Esophagus muscularis mucosa (tissue), 4 donors: Measurements from ENCODE around the gene AKT3. TPM values are rescaled to one million over a fixed set of nuclear protein-coding genes. Genes with fewer than 3 reads are reported as not detected.
A peak's percentile ranks its signal among the peaks of the same experiment; 100 is the strongest.

Experiments used
- DNase-seq: peaks from one replicate; pipeline ENCODE4 v3.0.0-alpha.2; 2017; ENCODE audit errors: extremely low spot score
- H3K27ac ChIP-seq, 4 donors: fragments of 200-600 bp; sonication (generic); replicated peaks in 1 of 4; 1 replicate in 3 of 4; 2 replicates in 1 of 4; pipeline ENCODE4 v1.5.1; 2016 to 2019; ENCODE audit warnings: mild to moderate bottlenecking in 1 of 4
- H3K27me3 ChIP-seq, 4 donors: fragments of 200-600 bp; sonication (generic); one replicate each; pipeline versions ENCODE4 v1.5.1 to v1.6.0; 2016 to 2019
- H3K36me3 ChIP-seq, 4 donors: fragments of 200-600 bp; sonication (generic); one replicate each; pipeline ENCODE4 v1.5.1; 2016 to 2019
- H3K4me1 ChIP-seq, 4 donors: fragments of 200-600 bp; sonication (generic); one replicate each; pipeline ENCODE4 v1.5.1; 2016 to 2019
- H3K4me3 ChIP-seq, 4 donors: fragments of 200-600 bp; sonication (generic); 1 replicate in 2 of 4; 2 replicates in 2 of 4; pipeline ENCODE4 v1.5.1; 2016 to 2019; ENCODE audit warnings: mild to moderate bottlenecking in 4 of 4, moderate library complexity in 1 of 4
- H3K9me3 ChIP-seq, 4 donors: fragments of 200-600 bp; sonication (generic); 1 replicate in 3 of 4; 2 replicates in 1 of 4; pipeline ENCODE4 v1.5.1; 2016 to 2019
- CTCF ChIP-seq, 3 experiments: fragments of 200-600 bp in 2 of 3; fragments of 450-650 bp in 1 of 3; sonication (generic) in 2 of 3; IDR thresholded peaks; one replicate each; pipeline ENCODE4 v1.5.1; 2017 to 2019; ENCODE audit warnings: antibody characterized with exemption in 3 of 3, mild to moderate bottlenecking in 2 of 3, moderate library complexity in 1 of 3
- EP300 ChIP-seq: sonication (generic); formaldehyde crosslinking; IDR thresholded peaks from one replicate; pipeline ENCODE4 v1.6.1; 2017; ENCODE audit warnings: antibody characterized with exemption
- POLR2A ChIP-seq: fragments of 450-650 bp; IDR thresholded peaks from one replicate; pipeline ENCODE4 v1.6.1; 2017; ENCODE audit warnings: antibody characterized with exemption, moderate library complexity, mild to moderate bottlenecking, low read depth
- POLR2AphosphoS5 ChIP-seq, 2 donors: sonication (generic); formaldehyde crosslinking; IDR thresholded peaks; one replicate each; pipeline ENCODE4 v1.6.1; 2017; ENCODE audit warnings: antibody characterized with exemption in 2 of 2
- WGBS: methylation state at CpG from one replicate; pipeline ENCODE4 v1.1.5; 2018; 5-methylcytosine and 5-hydroxymethylcytosine counted together
- intact Hi-C: fragments of 100-400 bp; cut with DNase I; formaldehyde crosslinking; loops from one replicate; pipeline ENCODE4 v1.15.1; 2023
- total RNA-seq, 4 donors: library from RNA; depleted of rRNA; stranded (reverse); fragments of >200 nt; gene quantifications; one replicate each; pipeline versions ENCODE4 v1.1.0 to v1.2.1, GENCODE V29; 2016

The AKT3 gene
- total RNA-seq, 4 donors from 2014 or later = 63.9 to 104 (median 74.2) TPM

DNA sequence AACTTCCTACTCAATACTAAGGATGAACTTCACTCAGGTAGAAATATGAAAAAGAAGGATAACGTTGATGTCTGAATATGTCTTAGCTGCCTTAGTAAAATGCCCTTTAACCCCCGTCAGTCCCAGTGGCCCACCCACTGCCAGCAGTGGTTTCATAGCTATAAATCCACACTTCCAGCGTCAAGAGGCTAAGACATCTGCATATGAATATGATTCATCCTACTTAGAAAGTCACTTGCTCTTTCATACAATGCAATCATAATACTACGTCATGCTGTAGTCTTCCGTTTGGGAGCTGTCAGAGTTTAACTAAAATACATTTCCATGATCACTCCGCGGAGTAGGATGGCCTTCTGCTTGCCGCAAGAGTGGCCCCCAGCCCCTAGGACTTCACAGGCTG is 346.9 kb downstream of the AKT3 start:
- H3K27me3 ChIP-seq = no peaks in the 10 kb centered on the region
- H3K4me1 ChIP-seq = peaks cover 0 to 9% (median 0%) of the 10 kb centered on the region in 4 donors
- TF ChIP-seq POLR2AphosphoS5 (IDR thresholded peaks at IDR 0.05) (no peak), CTCF (IDR thresholded peaks at IDR 0.05) (no peak), POLR2A (no peak), EP300 (no peak)
- intact Hi-C loops = no loop called here
- peaks cover 5 to 65% (median 14%) of the 10 kb centered on the region in 4 donors for H3K36me3 ChIP-seq
- DNase-seq = peak; percentile 55
- no peaks in the 10 kb centered on the region for H3K9me3 ChIP-seq
- no peak overlapping the region for H3K4me3 ChIP-seq
- 91% methylated on average over 8 of the region's 8 CpGs for WGBS
- no peak overlapping the region for H3K27ac ChIP-seq

DNA sequence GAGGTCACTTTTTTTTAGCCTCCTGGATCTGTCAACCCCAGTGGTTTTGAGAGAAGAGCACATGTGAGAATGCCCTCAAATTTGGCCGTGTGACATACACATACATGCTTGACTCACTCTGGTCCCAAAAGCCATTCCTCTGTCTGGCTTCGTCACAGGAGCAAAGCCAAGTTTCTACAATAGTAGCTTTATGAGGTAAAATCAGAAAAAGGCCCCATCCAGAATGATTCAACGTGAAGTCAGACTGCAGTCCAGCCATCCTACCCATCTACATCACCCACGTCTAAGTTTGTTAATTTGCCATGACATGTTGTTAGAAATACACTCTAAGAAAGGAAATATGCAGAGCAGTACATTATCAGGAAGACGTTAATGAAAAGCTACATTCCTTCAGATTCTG is 349.0 kb downstream of the AKT3 start:
- no peaks in the 10 kb centered on the region for H3K27me3 ChIP-seq
- peak; percentile 47 for DNase-seq
- no peaks in the 10 kb centered on the region for H3K9me3 ChIP-seq
- peaks cover 5 to 52% (median 13%) of the 10 kb centered on the region in 4 donors for H3K36me3 ChIP-seq
- no peak for TF ChIP-seq POLR2A
- TF ChIP-seq CTCF (IDR thresholded peaks at IDR 0.05) = no peak
- no peak for TF ChIP-seq POLR2AphosphoS5 (IDR thresholded peaks at IDR 0.05)
- no peak for TF ChIP-seq EP300
- intact Hi-C loops = no loop called here
- no peak overlapping the region for H3K4me3 ChIP-seq
- 72% methylated on average over 5 of the region's 5 CpGs for WGBS
- H3K27ac ChIP-seq = no peak overlapping the region
- H3K4me1 ChIP-seq = peaks cover 5 to 16% (median 9%) of the 10 kb centered on the region in 4 donors

DNA sequence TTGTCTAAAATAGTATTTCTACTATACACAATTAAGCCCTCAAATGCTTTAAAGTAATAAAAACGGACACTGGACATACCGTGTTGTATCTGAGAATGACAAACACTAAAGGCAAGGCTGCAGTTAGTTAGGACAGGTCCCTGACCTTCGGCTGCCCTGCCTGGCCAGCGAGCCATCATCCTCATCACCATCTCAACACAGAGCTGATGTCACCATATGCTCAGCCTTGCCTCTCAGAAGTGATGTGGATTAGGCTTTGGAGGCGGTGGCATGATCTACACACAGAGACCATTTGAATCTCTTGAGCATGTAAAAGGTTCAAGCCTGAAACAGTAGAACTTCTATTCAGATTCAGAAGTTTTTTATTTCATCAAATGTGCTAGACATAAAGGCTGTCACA is 349.5 kb downstream of the AKT3 start:
- H3K36me3 ChIP-seq = peaks cover 5 to 47% (median 11%) of the 10 kb centered on the region in 4 donors

DNA sequence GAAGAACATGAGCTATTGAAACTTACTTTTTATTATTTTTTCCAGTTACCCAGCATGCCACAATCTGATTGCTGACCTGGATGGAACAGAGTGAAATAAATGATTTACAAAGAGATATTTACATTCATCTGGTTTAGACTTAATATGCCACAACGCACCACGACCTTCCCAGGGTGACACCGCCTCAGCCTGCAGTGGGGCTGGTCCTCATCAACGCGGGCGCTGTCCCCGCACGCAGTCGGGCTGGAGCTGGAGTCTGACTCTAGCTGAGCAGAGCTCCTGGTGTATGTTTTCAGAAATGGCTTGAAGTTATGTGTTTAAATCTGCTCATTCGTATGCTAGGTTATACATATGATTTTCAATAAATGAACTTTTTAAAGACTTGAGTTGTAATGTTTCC is 350.3 kb downstream of the AKT3 start:
- no peak for TF ChIP-seq POLR2AphosphoS5 (IDR thresholded peaks at IDR 0.05)
- no peak for TF ChIP-seq POLR2A
- no peak for TF ChIP-seq CTCF (IDR thresholded peaks at IDR 0.05)
- no peak for TF ChIP-seq EP300
- H3K4me3 ChIP-seq = no peak overlapping the region
- peaks cover under 1 to 39% (median 11%) of the 10 kb centered on the region in 4 donors for H3K36me3 ChIP-seq
- peak; percentile 66 for DNase-seq
- no peak overlapping the region for H3K27ac ChIP-seq
- no peaks in the 10 kb centered on the region for H3K9me3 ChIP-seq
- H3K4me1 ChIP-seq = peaks cover 15 to 29% (median 21%) of the 10 kb centered on the region in 4 donors
- 95% methylated on average over 10 of the region's 10 CpGs for WGBS
- H3K27me3 ChIP-seq = no peaks in the 10 kb centered on the region
- intact Hi-C loops = no loop called here

More for the DNA sequence above, 349.5 kb downstream of the AKT3 start:
- H3K27me3 ChIP-seq = no peaks in the 10 kb centered on the region
- no peak overlapping the region for H3K27ac ChIP-seq
- H3K4me1 ChIP-seq = peaks cover 10 to 21% (median 14%) of the 10 kb centered on the region in 4 donors
- intact Hi-C loops = no loop called here
- no peaks in the 10 kb centered on the region for H3K9me3 ChIP-seq
- WGBS = 90% methylated on average over 5 of the region's 5 CpGs
- peak; percentile 62 for DNase-seq
- no peak overlapping the region for H3K4me3 ChIP-seq
- TF ChIP-seq POLR2AphosphoS5 (IDR thresholded peaks at IDR 0.05) (no peak), EP300 (no peak), CTCF (IDR thresholded peaks at IDR 0.05) (no peak), POLR2A (no peak)

DNA sequence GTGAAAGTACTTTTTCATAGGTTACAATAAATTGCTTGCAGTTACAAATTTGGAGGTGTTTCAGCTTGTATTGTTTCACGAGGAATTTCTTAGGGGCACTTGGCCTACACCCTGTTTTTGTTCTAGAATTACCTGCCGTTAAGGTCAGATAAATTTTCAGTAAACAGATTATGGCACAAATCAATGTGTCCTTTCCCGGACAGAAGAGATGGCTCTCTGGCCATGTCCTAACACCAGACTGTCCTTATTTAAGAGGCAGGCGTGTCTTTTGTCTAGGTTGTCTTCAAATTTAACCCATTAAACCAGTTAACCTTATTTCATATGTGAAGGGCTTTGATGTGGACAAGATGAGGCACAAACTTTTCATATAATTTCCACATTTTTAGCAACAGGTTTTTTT is 350.8 kb downstream of the AKT3 start:
- 87% methylated on average over 4 of the region's 4 CpGs for WGBS
- H3K27me3 ChIP-seq = no peaks in the 10 kb centered on the region
- intact Hi-C loops = no loop called here

More for the DNA sequence above, 350.8 kb downstream of the AKT3 start:
- Histone ChIP-seq H3K4me3 (no peak overlapping the region), H3K9me3 (no peaks in the 10 kb centered on the region), H3K27ac (no peak overlapping the region), H3K4me1 (peaks cover 15 to 30% (median 22%) of the 10 kb centered on the region in 4 donors), H3K36me3 (peaks cover 0 to 34% (median 11%) of the 10 kb centered on the region in 4 donors)
- TF ChIP-seq EP300 = no peak
- no peak for TF ChIP-seq POLR2A
- TF ChIP-seq CTCF (IDR thresholded peaks at IDR 0.05) = no peak
- TF ChIP-seq POLR2AphosphoS5 (IDR thresholded peaks at IDR 0.05) = no peak
- DNase-seq = peak; percentile 64
